Fibroblast of lung (primary cell): Measurements from ENCODE around the gene TNFSF8. TPM values are rescaled to one million over a fixed set of nuclear protein-coding genes. Genes with fewer than 3 reads are reported as not detected.

ENCODE experiments used
- DNase-seq, 2 donors: peaks; one replicate each; pipeline versions ENCODE4 v3.0.0 to v3.0.0-alpha.2; 2010; ENCODE audit warnings: low read depth in 2 of 2
- H2AFZ ChIP-seq: 2 replicates; pipeline ENCODE4 v1.5.1; 2012; ENCODE audit warnings: low read length, control low read depth, inconsistent platforms
- H3K27ac ChIP-seq: 2 replicates; pipeline ENCODE4 v1.5.1; 2011; ENCODE audit warnings: low read length, control low read depth; ENCODE audit not compliant: insufficient read depth
- H3K27me3 ChIP-seq: 2 replicates; pipeline ENCODE4 v1.5.1; 2011; ENCODE audit warnings: mild to moderate bottlenecking, low read length; ENCODE audit not compliant: control insufficient read depth, insufficient read depth
- H3K36me3 ChIP-seq: 2 replicates; pipeline ENCODE4 v1.5.1; 2011; ENCODE audit warnings: low read length; ENCODE audit not compliant: control insufficient read depth, insufficient read depth
- H3K4me1 ChIP-seq: 2 replicates; pipeline ENCODE4 v1.5.1; 2011; ENCODE audit warnings: low read length; ENCODE audit not compliant: control insufficient read depth, insufficient read depth; ENCODE audit errors: extremely low read depth
- H3K4me2 ChIP-seq: 2 replicates; pipeline ENCODE4 v1.5.1; 2011; ENCODE audit warnings: low read length, control low read depth; ENCODE audit not compliant: insufficient read depth; ENCODE audit errors: extremely low read depth
- H3K4me3 ChIP-seq, 4 experiments: fragments of 200-600 bp in 1 of 4; sonication (generic) in 1 of 4; replicated peaks in 1 of 4; 2 replicates each; pipeline ENCODE4 v1.5.1; 2011 to 2016; ENCODE audit warnings: low read length in 4 of 4, low read depth in 3 of 4, mild to moderate bottlenecking in 3 of 4, control low read depth in 2 of 4, inconsistent platforms in 1 of 4, mixed read lengths in 1 of 4; ENCODE audit not compliant: insufficient read depth in 1 of 4; ENCODE audit errors: control extremely low read depth in 1 of 4
- H3K79me2 ChIP-seq: 2 replicates; pipeline ENCODE4 v1.5.1; 2012; ENCODE audit warnings: mild to moderate bottlenecking, low read length, inconsistent platforms; ENCODE audit not compliant: control insufficient read depth, insufficient read depth
- H3K9ac ChIP-seq: 2 replicates; pipeline ENCODE4 v1.5.1; 2011; ENCODE audit warnings: mild to moderate bottlenecking, low read length, control low read depth; ENCODE audit not compliant: insufficient read depth
- H3K9me3 ChIP-seq: 2 replicates; pipeline ENCODE4 v1.5.1; 2012; ENCODE audit warnings: low read depth, low read length; ENCODE audit not compliant: control insufficient read depth, insufficient read depth
- H4K20me1 ChIP-seq: 2 replicates; pipeline ENCODE4 v1.5.1; 2011; ENCODE audit warnings: low read length; ENCODE audit not compliant: control insufficient read depth, insufficient read depth; ENCODE audit errors: extremely low read depth
- EZH2 ChIP-seq: IDR thresholded peaks from 2 replicates; pipeline ENCODE4 v1.5.1; 2012; ENCODE audit warnings: low read length, control low read depth, mild to moderate bottlenecking; ENCODE audit errors: missing control alignments
- polyA plus RNA-seq, 2 donors: library from polyadenylated mRNA; depleted of rRNA in 1 of 2; stranded (reverse) in 1 of 2; unstranded in 1 of 2; fragments of >200 nt; gene quantifications; 2 replicates each; pipeline ENCODE4 v1.2.1, GENCODE V29; 2011 to 2012; ENCODE audit warnings: missing spikeins in 1 of 2
- total RNA-seq: library from RNA; depleted of rRNA; stranded (reverse); fragments of >200 nt; gene quantifications from 2 replicates; pipeline ENCODE4 v1.2.1, GENCODE V29; 2014
- TF ChIP-seq, protein P1 (sequence below), 2 donors: IDR thresholded peaks in 1 of 2; conservative IDR thresholded peaks in 1 of 2; 1 replicate in 1 of 2; 2 replicates in 1 of 2; pipeline ENCODE4 v1.5.1; 2011 to 2012; ENCODE audit warnings: low read length in 2 of 2, control low read depth in 1 of 2, inconsistent platforms in 1 of 2, low read depth in 1 of 2, mild to moderate bottlenecking in 1 of 2

TNFSF8 gene
- total and polyA plus RNA-seq, 2 donors (not counting 1 experiment from before 2014, with no cell fraction given): not detected

DNA sequence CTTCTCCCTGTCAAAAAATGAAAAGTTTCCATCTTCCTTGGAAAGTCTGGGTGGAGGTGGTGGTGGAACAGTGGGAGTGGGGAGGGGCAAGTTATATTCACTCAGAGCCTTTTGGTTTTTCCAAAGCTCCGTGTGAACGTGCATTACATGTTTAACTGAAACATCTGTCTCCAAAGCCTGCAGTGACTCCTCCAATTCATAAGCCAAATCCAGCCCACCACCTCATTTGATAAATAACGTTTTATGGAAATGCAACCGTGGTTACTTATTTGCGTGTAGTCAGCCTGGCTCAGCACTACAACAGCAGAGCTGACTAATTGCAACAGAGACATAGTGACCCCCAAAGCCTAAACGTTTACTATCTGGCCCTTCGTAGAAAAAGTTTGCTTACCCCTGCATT, 13.9 kb downstream of the TNFSF8 start:
- H3K4me3 ChIP-seq: no peak overlapping the region
- no peak overlapping the region for H3K4me2 ChIP-seq
- H3K36me3 ChIP-seq: no peaks in the 10 kb centered on the region
- no peak overlapping the region for H3K27ac ChIP-seq
- H3K27me3 ChIP-seq: no peaks in the 10 kb centered on the region
- no peaks in the 10 kb centered on the region for H3K9me3 ChIP-seq
- no peaks in the 10 kb centered on the region for H4K20me1 ChIP-seq
- TF ChIP-seq, protein P1, sequence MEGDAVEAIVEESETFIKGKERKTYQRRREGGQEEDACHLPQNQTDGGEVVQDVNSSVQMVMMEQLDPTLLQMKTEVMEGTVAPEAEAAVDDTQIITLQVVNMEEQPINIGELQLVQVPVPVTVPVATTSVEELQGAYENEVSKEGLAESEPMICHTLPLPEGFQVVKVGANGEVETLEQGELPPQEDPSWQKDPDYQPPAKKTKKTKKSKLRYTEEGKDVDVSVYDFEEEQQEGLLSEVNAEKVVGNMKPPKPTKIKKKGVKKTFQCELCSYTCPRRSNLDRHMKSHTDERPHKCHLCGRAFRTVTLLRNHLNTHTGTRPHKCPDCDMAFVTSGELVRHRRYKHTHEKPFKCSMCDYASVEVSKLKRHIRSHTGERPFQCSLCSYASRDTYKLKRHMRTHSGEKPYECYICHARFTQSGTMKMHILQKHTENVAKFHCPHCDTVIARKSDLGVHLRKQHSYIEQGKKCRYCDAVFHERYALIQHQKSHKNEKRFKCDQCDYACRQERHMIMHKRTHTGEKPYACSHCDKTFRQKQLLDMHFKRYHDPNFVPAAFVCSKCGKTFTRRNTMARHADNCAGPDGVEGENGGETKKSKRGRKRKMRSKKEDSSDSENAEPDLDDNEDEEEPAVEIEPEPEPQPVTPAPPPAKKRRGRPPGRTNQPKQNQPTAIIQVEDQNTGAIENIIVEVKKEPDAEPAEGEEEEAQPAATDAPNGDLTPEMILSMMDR (conservative IDR thresholded peaks at IDR 0.05 in 1 of 2, IDR thresholded peaks at IDR 0.05 in 1 of 2; ENCODE audit: low read depth in 1 of 2, low read length in 2 of 2): no peak
- TF ChIP-seq EZH2: no peak
- no peaks in the 10 kb centered on the region for H3K4me1 ChIP-seq
- no peaks in the 10 kb centered on the region for H3K79me2 ChIP-seq
- peak in 1 of 2 donors; percentile 21 for DNase-seq
- no peak overlapping the region for H3K9ac ChIP-seq
- no peak overlapping the region for H2AFZ ChIP-seq

DNA sequence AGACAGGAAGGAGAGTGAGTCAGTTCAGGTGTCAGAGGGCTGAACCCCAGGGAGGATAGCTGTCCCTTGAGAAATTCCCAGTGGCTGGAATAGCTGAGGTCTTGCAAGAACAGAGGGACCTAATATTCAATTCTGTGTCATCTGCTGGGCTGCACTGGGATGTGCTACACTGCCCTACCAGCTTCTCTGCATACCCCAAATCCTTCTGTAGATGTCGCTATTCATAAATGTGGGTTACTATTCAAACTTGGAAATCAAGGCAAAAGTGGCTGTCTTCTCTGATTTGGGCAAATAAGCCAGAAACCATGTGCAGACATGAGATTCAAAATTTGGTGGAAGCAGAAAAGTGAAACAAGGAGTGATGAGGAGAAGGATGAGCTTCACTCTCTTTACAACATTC, 16.3 kb downstream of the TNFSF8 start:
- TF ChIP-seq, protein P1 (conservative IDR thresholded peaks at IDR 0.05 in 1 of 2, IDR thresholded peaks at IDR 0.05 in 1 of 2; ENCODE audit: low read depth in 1 of 2, low read length in 2 of 2): peak; percentile 20 to 37
- no peak for TF ChIP-seq EZH2
- Histone ChIP-seq H2AFZ (no peak overlapping the region), H3K4me1 (no peaks in the 10 kb centered on the region), H3K4me3 (no peak overlapping the region), H3K79me2 (no peaks in the 10 kb centered on the region), H4K20me1 (no peaks in the 10 kb centered on the region), H3K9me3 (no peaks in the 10 kb centered on the region), H3K4me2 (no peak overlapping the region), H3K27me3 (no peaks in the 10 kb centered on the region), H3K27ac (no peak overlapping the region), H3K36me3 (no peaks in the 10 kb centered on the region), H3K9ac (no peak overlapping the region)
- DNase-seq: no peak

DNA sequence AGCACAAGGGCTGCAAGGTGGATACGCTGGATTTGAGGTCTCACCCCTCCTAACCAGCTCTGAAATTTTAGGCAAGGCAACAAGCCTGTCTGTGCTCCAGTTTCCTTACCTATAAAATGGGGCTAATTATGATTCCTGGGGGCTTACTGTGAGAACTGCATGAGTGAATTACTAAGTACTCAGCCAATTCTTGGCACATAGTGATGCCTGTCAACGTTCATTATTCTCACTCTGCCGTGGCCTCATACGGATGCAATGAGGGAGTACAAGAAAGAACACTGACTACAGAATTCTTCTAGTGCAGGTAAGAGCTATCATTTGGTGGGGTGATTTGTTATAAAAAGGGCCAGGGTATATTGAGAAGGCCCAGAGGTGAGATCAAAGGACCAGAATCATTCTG, 16.7 kb downstream of the TNFSF8 start:
- Histone ChIP-seq H4K20me1 (no peaks in the 10 kb centered on the region), H2AFZ (no peak overlapping the region), H3K4me2 (no peak overlapping the region), H3K79me2 (no peaks in the 10 kb centered on the region), H3K9me3 (no peaks in the 10 kb centered on the region), H3K27me3 (no peaks in the 10 kb centered on the region), H3K4me1 (no peaks in the 10 kb centered on the region), H3K9ac (no peak overlapping the region), H3K4me3 (no peak overlapping the region), H3K27ac (no peak overlapping the region), H3K36me3 (no peaks in the 10 kb centered on the region)
- TF ChIP-seq, protein P1 (conservative IDR thresholded peaks at IDR 0.05 in 1 of 2, IDR thresholded peaks at IDR 0.05 in 1 of 2; ENCODE audit: low read depth in 1 of 2, low read length in 2 of 2): no peak
- no peak for TF ChIP-seq EZH2
- no peak for DNase-seq
